Neuron (in vitro differentiated cells): ENCODE results near the gene DEFB132.

Experiments used
- H2AFZ ChIP-seq: one replicate; pipeline ENCODE4 v1.6.1; 2013; ENCODE audit warnings: low read depth, mild to moderate bottlenecking, inconsistent platforms, low read length, moderate library complexity
- H3K27me3 ChIP-seq: one replicate; pipeline ENCODE4 v1.6.1; 2013; ENCODE audit warnings: low read length; ENCODE audit not compliant: insufficient read depth
- H3K36me3 ChIP-seq: one replicate; pipeline ENCODE4 v1.6.1; 2013; ENCODE audit warnings: low read length; ENCODE audit not compliant: insufficient read depth
- H3K4me1 ChIP-seq: one replicate; pipeline ENCODE4 v1.6.1; 2013; ENCODE audit warnings: low read length; ENCODE audit not compliant: insufficient read depth
- H3K4me3 ChIP-seq: 2 replicates; pipeline ENCODE4 v1.5.1; 2013; ENCODE audit warnings: mild to moderate bottlenecking, low read length, moderate library complexity
- H3K9me3 ChIP-seq: one replicate; pipeline ENCODE4 v1.6.1; 2013; ENCODE audit warnings: low read length

DEFB132 gene

DNA sequence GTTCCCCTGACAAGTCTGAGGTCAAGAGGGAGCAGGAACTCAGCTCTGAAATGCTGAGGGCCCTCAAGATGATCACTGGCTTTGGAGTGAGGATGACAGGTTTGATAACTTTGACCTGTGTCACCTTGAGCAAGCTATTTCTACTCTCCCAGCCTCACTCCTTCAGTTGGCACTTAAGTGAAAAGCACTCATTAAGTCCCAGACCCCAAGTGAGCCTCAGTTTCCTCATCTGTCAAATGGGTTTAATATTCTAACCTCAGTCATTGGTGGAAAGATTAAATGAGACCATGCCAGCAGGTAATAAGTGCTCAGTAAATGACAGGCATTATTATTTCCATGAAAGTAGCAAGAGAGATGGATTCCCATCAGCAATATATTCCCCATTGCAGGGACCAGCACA, 14.0 kb downstream of the DEFB132 start:
- Histone ChIP-seq H3K27me3 (no peaks in the 10 kb centered on the region), H3K36me3 (peaks cover 20% of the 10 kb centered on the region), H3K9me3 (no peaks in the 10 kb centered on the region), H3K4me3 (no peak overlapping the region), H3K4me1 (no peaks in the 10 kb centered on the region), H2AFZ (no peak overlapping the region)

DNA sequence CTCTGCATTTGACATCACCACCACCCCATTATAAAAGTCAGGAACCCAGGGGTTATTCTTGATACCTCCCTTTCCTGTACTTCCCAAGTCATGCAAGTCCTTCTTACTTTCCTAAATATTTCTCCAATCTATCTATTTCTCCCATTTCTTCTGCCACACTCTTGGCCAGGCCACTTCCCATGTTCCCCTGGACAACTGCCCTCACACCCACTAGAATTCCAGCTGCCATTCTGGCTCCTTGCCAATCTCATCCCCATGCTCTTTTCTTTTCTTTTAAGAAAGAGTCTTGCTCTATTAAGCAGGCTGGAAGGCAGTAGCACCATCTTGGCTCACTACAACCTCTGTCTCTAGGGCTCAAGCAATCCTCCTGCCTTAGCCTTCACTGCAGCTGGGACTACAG, 15.2 kb downstream of the DEFB132 start:
- peaks cover 31% of the 10 kb centered on the region for H3K36me3 ChIP-seq
- H3K4me3 ChIP-seq: no peak overlapping the region
- H3K27me3 ChIP-seq: no peaks in the 10 kb centered on the region
- H2AFZ ChIP-seq: no peak overlapping the region
- H3K9me3 ChIP-seq: no peaks in the 10 kb centered on the region
- H3K4me1 ChIP-seq: no peaks in the 10 kb centered on the region

DNA sequence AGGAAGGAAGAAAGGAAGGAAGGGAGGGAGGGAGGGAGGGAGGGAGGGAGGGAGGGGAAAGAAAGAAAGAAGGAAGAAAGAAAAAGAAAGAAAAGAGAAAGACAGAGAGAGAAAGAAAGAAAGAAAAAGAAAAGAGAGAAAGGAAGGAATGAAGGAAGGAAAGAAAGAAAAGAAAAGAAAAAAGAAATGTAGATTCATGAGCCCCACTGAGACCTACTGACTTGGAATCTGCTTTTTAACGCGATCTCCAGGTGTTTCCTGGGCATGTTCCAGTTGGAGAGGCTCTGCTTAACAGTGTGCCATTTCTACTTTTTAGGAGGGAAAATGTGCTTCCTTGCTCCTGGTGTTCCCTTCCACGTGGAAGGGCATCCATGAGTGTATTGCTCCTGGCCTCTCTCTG, 16.4 kb downstream of the DEFB132 start:
- Histone ChIP-seq H3K27me3 (no peaks in the 10 kb centered on the region), H3K4me1 (no peaks in the 10 kb centered on the region), H3K36me3 (peaks cover 41% of the 10 kb centered on the region), H2AFZ (no peak overlapping the region), H3K9me3 (no peaks in the 10 kb centered on the region), H3K4me3 (no peak overlapping the region)

DNA sequence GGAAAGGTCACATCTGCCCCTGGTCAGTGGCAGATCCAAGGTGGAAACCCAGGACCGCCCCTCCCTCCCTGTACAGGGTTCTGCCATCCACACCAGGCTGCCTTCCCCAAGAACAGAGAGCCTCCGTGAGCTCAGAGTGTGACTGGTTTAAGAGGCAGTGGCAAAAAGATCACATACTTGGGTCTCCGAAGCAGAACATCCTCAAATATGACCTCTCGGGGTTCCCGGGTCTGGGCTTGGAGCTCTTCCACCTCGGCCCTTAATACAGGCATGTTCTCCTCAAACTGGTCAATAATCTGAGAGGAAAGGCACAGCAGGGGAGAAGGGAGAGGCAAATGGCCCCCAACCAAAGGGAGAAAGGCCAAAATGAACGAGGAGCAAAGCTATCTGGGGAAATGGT, 18.3 kb downstream of the DEFB132 start:
- H3K4me1 ChIP-seq: no peaks in the 10 kb centered on the region
- H3K27me3 ChIP-seq: no peaks in the 10 kb centered on the region
- H3K9me3 ChIP-seq: no peaks in the 10 kb centered on the region
- no peak overlapping the region for H2AFZ ChIP-seq
- H3K4me3 ChIP-seq: no peak overlapping the region
- peaks cover 49% of the 10 kb centered on the region for H3K36me3 ChIP-seq

DNA sequence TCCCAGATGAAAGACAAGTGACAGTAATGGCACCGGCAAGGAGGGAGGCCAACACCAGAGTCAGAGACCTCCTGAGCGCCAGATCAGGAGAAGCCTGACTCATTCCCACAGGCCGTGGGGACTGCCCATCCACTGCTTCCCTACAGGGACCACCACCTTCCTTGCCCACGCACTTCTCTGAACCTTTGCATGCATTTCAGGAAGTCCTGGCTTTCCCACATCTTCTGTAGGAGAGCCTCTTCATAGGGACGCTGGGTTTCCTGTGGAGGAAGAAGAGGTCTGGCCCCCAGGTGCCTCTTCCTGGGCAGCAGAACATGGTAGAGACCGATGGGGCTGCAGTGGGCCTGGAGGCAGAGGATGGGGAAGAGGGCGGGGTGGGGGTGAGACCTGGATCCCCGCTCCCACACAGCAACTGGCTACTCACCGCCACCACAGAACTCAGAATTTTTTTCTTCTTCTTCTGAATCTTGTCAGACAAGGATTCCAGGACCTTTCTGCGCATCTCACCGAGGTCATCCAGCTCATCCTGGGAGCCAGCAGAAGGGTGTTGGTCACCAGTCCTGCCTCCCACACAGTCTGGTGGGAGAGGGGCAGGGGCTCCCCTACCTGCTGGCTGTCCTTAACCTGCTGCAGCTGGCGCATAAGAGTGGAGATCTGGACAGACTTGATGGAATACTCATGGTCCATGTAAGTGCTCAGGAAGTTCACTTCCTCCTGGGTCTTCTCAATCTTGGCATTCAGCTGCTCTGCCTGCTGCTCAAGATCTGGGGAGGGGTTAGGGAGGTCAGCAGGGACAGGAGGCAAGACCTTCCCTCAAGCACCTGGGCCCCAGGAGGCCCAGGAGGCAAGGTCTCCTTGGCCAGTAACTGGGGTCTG, 19.3 kb downstream of the DEFB132 start:
- Histone ChIP-seq H3K9me3 (no peaks in the 10 kb centered on the region), H3K4me3 (no peak overlapping the region), H3K36me3 (peaks cover 58% of the 10 kb centered on the region), H3K4me1 (no peaks in the 10 kb centered on the region), H3K27me3 (no peaks in the 10 kb centered on the region), H2AFZ (no peak overlapping the region)

DNA sequence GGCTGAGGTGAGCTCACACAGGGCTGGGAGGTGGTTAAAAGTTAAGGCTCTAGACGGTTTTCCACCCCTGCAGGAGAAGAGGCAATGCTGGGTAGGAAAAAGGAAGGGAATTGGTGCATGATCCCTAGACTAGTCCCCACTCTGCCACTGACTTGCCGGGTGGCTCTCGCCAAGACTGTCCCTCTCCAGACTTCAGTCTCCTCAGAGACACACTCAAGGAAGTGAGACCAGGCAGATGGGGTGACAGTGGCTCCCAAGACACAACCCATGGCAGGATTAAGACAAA, 19.9 kb downstream of the DEFB132 start:
- no peak overlapping the region for H3K4me3 ChIP-seq
- H2AFZ ChIP-seq: no peak overlapping the region
- H3K36me3 ChIP-seq: peaks cover 63% of the 10 kb centered on the region
- H3K9me3 ChIP-seq: no peaks in the 10 kb centered on the region
- H3K27me3 ChIP-seq: no peaks in the 10 kb centered on the region
- no peaks in the 10 kb centered on the region for H3K4me1 ChIP-seq

DNA sequence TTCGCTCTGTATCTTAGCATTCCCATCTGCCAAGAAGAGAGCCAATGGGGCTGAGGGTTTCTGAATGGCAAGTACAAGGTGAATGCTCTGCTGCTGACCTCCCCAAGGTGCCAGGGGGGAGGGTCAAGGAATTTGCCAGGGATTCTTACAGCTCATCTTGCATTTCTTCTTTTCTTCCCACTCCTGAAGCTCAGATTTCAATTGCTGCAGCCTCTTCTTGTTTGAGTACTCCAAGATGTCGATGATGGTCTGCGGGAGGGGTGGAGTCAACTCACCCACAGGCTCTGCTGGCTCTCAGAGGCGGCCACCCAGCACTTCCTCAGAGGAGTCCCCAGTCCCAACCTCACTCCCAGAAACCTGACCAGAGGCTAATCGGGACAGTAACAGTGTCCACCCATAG, 20.7 kb downstream of the DEFB132 start:
- Histone ChIP-seq H3K4me3 (no peak overlapping the region), H3K27me3 (no peaks in the 10 kb centered on the region), H3K4me1 (no peaks in the 10 kb centered on the region), H2AFZ (no peak overlapping the region), H3K9me3 (no peaks in the 10 kb centered on the region), H3K36me3 (peaks cover 63% of the 10 kb centered on the region)

DNA sequence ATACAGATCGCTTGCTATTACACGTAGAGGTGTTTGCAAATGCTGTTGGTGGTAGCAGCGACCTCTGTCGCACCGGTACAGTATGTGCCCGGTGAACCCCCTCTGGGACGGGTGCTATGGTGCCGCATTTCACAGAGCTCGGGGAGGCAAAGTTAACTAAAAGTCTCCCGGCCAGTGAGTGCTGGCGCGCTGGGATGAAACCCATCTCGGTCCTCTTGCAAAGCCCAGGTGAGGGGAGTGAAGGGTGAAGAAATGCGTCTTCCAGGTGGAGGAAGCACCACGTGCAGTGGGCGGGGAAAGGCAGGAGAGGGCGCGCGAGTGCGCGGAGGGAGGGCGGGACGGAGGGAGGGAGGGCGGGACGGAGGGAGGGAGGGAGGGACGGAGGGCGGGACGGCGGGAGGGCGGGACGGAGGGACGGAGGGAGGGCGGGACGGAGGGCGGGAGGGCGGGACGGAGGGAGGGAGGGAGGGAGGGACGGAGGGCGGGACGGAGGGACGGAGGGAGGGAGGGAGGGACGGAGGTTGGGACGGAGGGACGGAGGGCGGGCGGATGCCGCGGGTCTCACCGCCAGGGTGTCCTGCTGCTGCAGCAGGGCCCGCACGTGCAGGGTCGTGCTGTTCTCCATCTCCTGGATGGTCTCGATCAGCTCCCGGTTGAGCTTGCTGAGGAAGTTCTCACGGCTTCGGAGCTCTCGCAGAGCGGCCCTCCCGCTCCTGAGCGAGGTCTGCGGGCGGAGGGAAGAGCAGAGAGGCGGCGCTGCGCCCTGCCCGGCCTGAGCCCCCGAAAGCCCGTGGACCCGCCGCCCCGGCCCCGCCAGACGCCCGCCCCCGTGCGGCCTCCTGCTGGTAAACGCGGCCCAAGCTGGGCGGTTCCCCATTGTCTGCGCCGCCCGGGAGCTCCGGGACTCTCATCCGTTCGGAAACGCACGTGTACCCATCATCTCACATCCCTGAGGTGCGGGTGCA, 21.4 kb downstream of the DEFB132 start:
- Histone ChIP-seq H2AFZ (no peak overlapping the region), H3K4me1 (no peaks in the 10 kb centered on the region), H3K4me3 (no peak overlapping the region), H3K27me3 (no peaks in the 10 kb centered on the region), H3K36me3 (peaks cover 69% of the 10 kb centered on the region), H3K9me3 (no peaks in the 10 kb centered on the region)

DNA sequence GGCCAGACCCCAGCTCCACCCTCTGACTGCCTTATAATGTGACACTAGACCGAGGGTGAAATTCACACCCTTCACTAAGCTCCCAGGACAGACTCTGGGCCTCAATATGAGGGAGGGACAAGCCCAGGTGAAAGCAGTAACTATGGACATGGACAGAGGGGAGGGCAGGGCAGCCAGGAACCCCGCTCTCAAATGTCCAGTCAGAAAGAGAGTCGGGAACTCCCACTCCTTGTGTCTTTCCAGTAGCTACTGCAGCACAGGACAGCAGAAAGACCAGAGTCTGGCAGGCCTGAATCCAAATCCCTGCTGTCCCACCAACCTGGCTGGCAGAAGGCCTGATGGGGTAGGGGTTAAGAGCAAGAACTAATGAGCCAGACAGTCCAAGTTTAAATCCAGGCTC, 26.6 kb downstream of the DEFB132 start:
- Histone ChIP-seq H3K27me3 (no peaks in the 10 kb centered on the region), H3K9me3 (no peaks in the 10 kb centered on the region), H3K4me1 (no peaks in the 10 kb centered on the region), H2AFZ (no peak overlapping the region), H3K4me3 (no peak overlapping the region), H3K36me3 (peaks cover 32% of the 10 kb centered on the region)

DNA sequence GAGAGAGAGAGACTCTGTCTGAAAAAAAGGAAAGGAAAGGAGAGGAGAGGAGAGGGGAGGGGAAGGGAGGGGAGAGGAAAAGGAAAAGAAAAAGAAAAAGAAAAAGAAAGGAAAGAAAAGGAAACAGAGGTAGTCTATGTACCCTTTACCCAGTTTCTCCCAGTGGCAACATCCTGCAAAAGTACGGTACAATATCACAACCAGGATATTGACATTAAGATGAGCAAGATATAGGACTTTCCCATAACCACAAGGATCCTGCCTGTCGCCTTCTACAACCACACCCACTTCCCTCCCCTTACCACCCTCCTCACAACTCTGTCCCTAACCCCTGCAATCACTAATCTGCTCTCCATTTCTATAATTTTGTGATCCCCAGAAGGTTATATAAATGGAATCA, 29.0 kb downstream of the DEFB132 start:
- no peak overlapping the region for H3K4me3 ChIP-seq
- no peaks in the 10 kb centered on the region for H3K9me3 ChIP-seq
- peaks cover 20% of the 10 kb centered on the region for H3K36me3 ChIP-seq
- no peak overlapping the region for H2AFZ ChIP-seq
- no peaks in the 10 kb centered on the region for H3K27me3 ChIP-seq
- peaks cover 9% of the 10 kb centered on the region for H3K4me1 ChIP-seq

DNA sequence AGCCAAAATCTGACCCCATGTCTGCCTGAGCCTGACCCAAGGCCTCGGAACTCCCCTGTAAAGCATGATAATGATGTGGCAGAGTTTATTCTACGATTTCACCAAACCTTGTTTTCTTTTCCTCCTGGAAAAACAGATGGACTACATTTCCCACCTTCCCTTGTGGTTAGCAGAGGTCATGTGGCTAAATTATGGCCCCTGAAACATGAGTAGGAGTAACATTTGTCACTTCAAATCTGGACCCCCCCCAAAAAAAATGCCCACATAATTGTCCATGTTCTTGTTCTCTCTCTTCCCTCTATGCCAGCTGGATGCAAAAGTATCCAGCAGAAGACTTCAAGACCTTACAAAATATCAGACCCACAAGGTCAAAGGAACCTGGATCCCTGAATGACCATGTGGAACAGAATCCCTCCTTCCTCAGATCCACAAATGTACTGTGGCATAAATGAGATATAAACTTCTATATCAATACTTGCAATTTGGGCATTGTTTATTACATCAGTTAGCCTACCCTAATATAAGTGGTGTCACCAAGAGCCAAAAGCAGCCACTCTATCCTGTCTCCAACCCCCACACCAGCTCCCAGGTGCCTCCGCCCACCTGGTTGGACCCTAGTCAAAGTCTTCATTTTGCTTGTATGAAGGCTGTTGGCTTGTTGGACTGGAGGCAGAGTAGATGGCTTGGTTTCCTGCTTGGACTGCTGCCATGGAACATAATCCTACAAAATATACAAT, 31.6 kb downstream of the DEFB132 start:
- Histone ChIP-seq H3K27me3 (no peaks in the 10 kb centered on the region), H3K4me1 (peaks cover 13% of the 10 kb centered on the region), H2AFZ (no peak overlapping the region), H3K4me3 (peak overlapping the region; percentile 70), H3K9me3 (no peaks in the 10 kb centered on the region), H3K36me3 (peaks cover 4% of the 10 kb centered on the region)

DNA sequence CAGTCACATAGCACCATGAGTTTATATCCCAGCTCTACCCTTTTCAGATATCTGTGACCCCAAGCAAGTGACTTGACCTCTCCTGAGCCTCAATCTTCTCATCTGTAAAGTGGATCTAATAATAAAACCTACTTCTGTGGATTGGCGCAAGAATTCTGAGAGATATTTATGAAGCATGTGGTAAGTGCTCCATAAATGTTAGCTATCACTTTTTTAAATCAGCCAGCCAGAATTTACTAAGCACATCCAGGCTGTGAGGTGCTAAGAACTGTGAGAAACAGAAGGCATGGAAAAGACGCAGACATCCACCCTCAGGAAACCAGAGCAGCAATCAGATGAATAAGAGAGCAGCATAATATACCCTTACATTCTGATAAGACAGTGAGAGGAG, 32.2 kb downstream of the DEFB132 start:
- Histone ChIP-seq H3K9me3 (no peaks in the 10 kb centered on the region), H3K36me3 (peaks cover 3% of the 10 kb centered on the region), H3K27me3 (no peaks in the 10 kb centered on the region), H3K4me3 (peak overlapping the region; percentile 70), H2AFZ (peak overlapping the region; percentile 84), H3K4me1 (peaks cover 13% of the 10 kb centered on the region)
